Keratinocyte (primary cell): ENCODE measurements around the gene IFITM5. TPM values are rescaled to one million over a fixed set of nuclear protein-coding genes. Genes with fewer than 3 reads are reported as not detected.
"Not testable (repeated sequence)": the region's sequence is repeated elsewhere in the genome, so short reads cannot be mapped to it uniquely, and the experiment has no call there.

Experiments
- DNase-seq: peaks from one replicate; pipeline ENCODE4 v3.0.0-alpha.2; 2011; ENCODE audit warnings: low read depth, missing footprints, low spot score
- FAIRE-seq: peaks from 2 replicates; lab custom pipeline; 2011; peaks lifted over from hg19 to GRCh38; lab: Jason Lieb, UNC
- H2AFZ ChIP-seq: 2 replicates; pipeline ENCODE4 v1.6.0; 2012; ENCODE audit warnings: low read length, control low read depth, inconsistent platforms; ENCODE audit not compliant: control insufficient read depth
- H3K27ac ChIP-seq: 2 replicates; pipeline ENCODE4 v1.5.1; 2011; ENCODE audit warnings: low read length; ENCODE audit not compliant: control insufficient read depth, insufficient read depth
- H3K27me3 ChIP-seq: 3 replicates; pipeline ENCODE4 v1.6.0; 2011; ENCODE audit warnings: low read length; ENCODE audit not compliant: control insufficient read depth, insufficient read depth; ENCODE audit errors: extremely low read depth
- H3K36me3 ChIP-seq, 2 experiments: 2 replicates in 1 of 2; 3 replicates in 1 of 2; pipeline ENCODE4 v1.5.1; 2011; ENCODE audit warnings: low read length in 2 of 2, mild to moderate bottlenecking in 1 of 2; ENCODE audit not compliant: control insufficient read depth in 2 of 2, insufficient read depth in 2 of 2; ENCODE audit errors: extremely low read depth in 1 of 2
- H3K4me1 ChIP-seq: 3 replicates; pipeline ENCODE4 v1.5.1; 2011; ENCODE audit warnings: low read length; ENCODE audit not compliant: control insufficient read depth, insufficient read depth; ENCODE audit errors: extremely low read depth
- H3K4me2 ChIP-seq: 3 replicates; pipeline ENCODE4 v1.6.0; 2011; ENCODE audit warnings: low read depth, low read length; ENCODE audit not compliant: control insufficient read depth, insufficient read depth; ENCODE audit errors: extremely low read depth
- H3K4me3 ChIP-seq, 3 experiments: fragments of 200-600 bp in 1 of 3; sonication (generic) in 1 of 3; 2 replicates in 2 of 3; 3 replicates in 1 of 3; pipeline ENCODE4 v1.5.1; 2011 to 2016; ENCODE audit warnings: low read length in 3 of 3, mild to moderate bottlenecking in 3 of 3, control low read depth in 2 of 3, inconsistent platforms in 1 of 3, low read depth in 1 of 3, mixed read lengths in 1 of 3, mixed run types in 1 of 3, moderate library complexity in 1 of 3; ENCODE audit not compliant: control insufficient read depth in 2 of 3, insufficient read depth in 2 of 3; ENCODE audit errors: extremely low read depth in 1 of 3
- H3K79me2 ChIP-seq: 2 replicates; pipeline ENCODE4 v1.6.0; 2012; ENCODE audit warnings: low read length; ENCODE audit not compliant: control insufficient read depth, insufficient read depth
- H3K9ac ChIP-seq: 3 replicates; pipeline ENCODE4 v1.6.0; 2011; ENCODE audit warnings: low read length; ENCODE audit not compliant: control insufficient read depth, insufficient read depth; ENCODE audit errors: extremely low read depth
- H3K9me1 ChIP-seq: 3 replicates; pipeline ENCODE4 v1.6.0; 2011; ENCODE audit warnings: low read length; ENCODE audit not compliant: control insufficient read depth, insufficient read depth; ENCODE audit errors: extremely low read depth
- H3K9me3 ChIP-seq: 2 replicates; pipeline ENCODE4 v1.5.1; 2012; ENCODE audit warnings: low read depth, low read length; ENCODE audit not compliant: control insufficient read depth
- H4K20me1 ChIP-seq: 3 replicates; pipeline ENCODE4 v1.6.0; 2011; ENCODE audit warnings: low read length; ENCODE audit not compliant: control insufficient read depth, insufficient read depth; ENCODE audit errors: extremely low read depth
- CTCF ChIP-seq, 3 experiments: IDR thresholded peaks in 1 of 3; conservative IDR thresholded peaks in 1 of 3; optimal IDR thresholded peaks in 1 of 3; 2 replicates in 2 of 3; 3 replicates in 1 of 3; pipeline versions ENCODE3 to v1.5.1; 2011; ENCODE audit warnings: low read length in 3 of 3, mild to moderate bottlenecking in 3 of 3, moderate library complexity in 2 of 3, control low read depth in 1 of 3, inconsistent platforms in 1 of 3; ENCODE audit not compliant: insufficient read depth in 2 of 3; ENCODE audit errors: extremely low read depth in 1 of 3
- EZH2 ChIP-seq: IDR thresholded peaks from one replicate; pipeline ENCODE4 v1.6.1; 2012; ENCODE audit warnings: inconsistent platforms, mild to moderate bottlenecking, low read length, moderate library complexity
- dilution Hi-C: fragments of 300-500 bp; cut with MboI; formaldehyde crosslinking; loops from one replicate; pipeline ENCODE4 v1.7.0; 2020; ENCODE audit warnings: low sequenced_read_pairs; ENCODE audit not compliant: extremely low pct_ligation_motif_present
- polyA plus RNA-seq, 5 experiments: library from polyadenylated mRNA; depleted of rRNA in 3 of 5; stranded (reverse) in 3 of 5; stranded (forward) in 1 of 5; unstranded in 1 of 5; fragments of >200 nt; gene quantifications; 1 replicate in 1 of 5; 2 replicates in 3 of 5; 3 replicates in 1 of 5; pipeline versions ENCODE4 v1.2.1 to v1.2.3, GENCODE V29; 2011 to 2012; ENCODE audit warnings: missing spikeins in 2 of 5, low read depth in 1 of 5, low replicate concordance in 1 of 5

IFITM5 gene
- polyA plus RNA-seq, 1 donor (not counting 4 experiments of a cell fraction or from before 2014, with no cell fraction given): not detected

GRCh38 chr11:307766-308708, 8.7 kb upstream of the IFITM5 start, which contains the start of gene IFITM2:
IFITM2 (plus strand) TSS chr11:307816; CDS start chr11:308193, 377 bp downstream.
- dilution Hi-C loops, H3K27ac ChIP-seq, H3K36me3 ChIP-seq, H3K9me1 ChIP-seq, DNase-seq, H3K79me2 ChIP-seq, H3K27me3 ChIP-seq, H3K9ac ChIP-seq, H4K20me1 ChIP-seq, FAIRE-seq, H3K9me3 ChIP-seq: not testable (repeated sequence)
- Histone ChIP-seq H3K4me2 (peak within 1 kb of the TSS; percentile 54), H3K4me1 (peaks cover 21% of the 10 kb centered on the region), H3K4me3 (peak within 1 kb of the TSS in 2 of 3 experiments; percentile 30 to 37), H2AFZ (peak within 1 kb of the TSS; percentile 20)

- no peaks in the 10 kb centered on the region for H3K9me1 ChIP-seq
- no peaks in the 10 kb centered on the region for H3K79me2 ChIP-seq
- FAIRE-seq: no peak
- H3K27ac ChIP-seq: no peak overlapping the region
- no peaks in the 10 kb centered on the region for H3K36me3 ChIP-seq
- peaks cover 15% of the 10 kb centered on the region for H3K4me1 ChIP-seq
- no peaks in the 10 kb centered on the region for H3K27me3 ChIP-seq
- no peaks in the 10 kb centered on the region for H3K9me3 ChIP-seq
- no peak for TF ChIP-seq EZH2
- no peak for TF ChIP-seq CTCF (optimal IDR thresholded peaks at IDR 0.05 in 1 of 3, IDR thresholded peaks at IDR 0.05 in 1 of 3, conservative IDR thresholded peaks at IDR 0.05 in 1 of 3; ENCODE audit: extremely low read depth in 1 of 3, insufficient read depth in 2 of 3, low read length in 3 of 3)
- no peaks in the 10 kb centered on the region for H4K20me1 ChIP-seq
- H2AFZ ChIP-seq: no peak overlapping the region
- DNase-seq: no peak
- no peak overlapping the region for H3K9ac ChIP-seq
- H3K4me3 ChIP-seq: no peak overlapping the region
- dilution Hi-C loops: no loop called here
- no peak overlapping the region for H3K4me2 ChIP-seq
These were observed 7.5 kb upstream of the IFITM5 start for GRCh38 chr11:306645-307371.
